Retinal pigment epithelial cell (primary cell): ENCODE results near the gene MPV17L2.
A peak's percentile ranks its signal among the peaks of the same experiment; 100 is the strongest.

Source experiments
- DNase-seq: peaks from one replicate; pipeline ENCODE4 v3.0.0-alpha.2; 2010; ENCODE audit warnings: low read depth
- H3K4me3 ChIP-seq: 2 replicates; pipeline ENCODE4 v1.5.1; 2011; ENCODE audit warnings: mild to moderate bottlenecking, low read length, control low read depth, moderate library complexity
- TF ChIP-seq, protein P1 (sequence below): conservative IDR thresholded peaks from 2 replicates; pipeline ENCODE4 v1.5.1; 2011; ENCODE audit warnings: low read depth, low read length, control low read depth, inconsistent platforms

Gene MPV17L2

DNA sequence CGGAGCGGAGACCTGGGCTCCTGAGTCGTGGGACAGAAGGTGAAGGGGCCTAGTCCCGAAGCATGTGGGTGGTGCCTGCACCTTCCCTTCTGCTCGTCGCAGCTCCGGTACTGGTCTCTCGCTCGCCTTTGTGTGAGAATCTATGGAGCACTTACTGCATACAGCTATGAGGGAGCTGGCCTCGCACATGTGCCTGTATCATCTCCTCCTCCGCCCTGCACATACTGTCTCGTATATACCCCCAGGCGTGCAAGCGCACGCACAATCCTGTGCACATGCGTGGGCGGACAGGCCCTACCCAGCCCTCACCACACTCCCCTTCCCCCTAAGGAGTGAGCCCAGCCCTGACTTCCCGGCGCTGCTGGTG is 31.4 kb upstream of the MPV17L2 start:
- DNase-seq = no peak
- peak overlapping the region; percentile 11 for H3K4me3 ChIP-seq
- TF ChIP-seq, protein P1, sequence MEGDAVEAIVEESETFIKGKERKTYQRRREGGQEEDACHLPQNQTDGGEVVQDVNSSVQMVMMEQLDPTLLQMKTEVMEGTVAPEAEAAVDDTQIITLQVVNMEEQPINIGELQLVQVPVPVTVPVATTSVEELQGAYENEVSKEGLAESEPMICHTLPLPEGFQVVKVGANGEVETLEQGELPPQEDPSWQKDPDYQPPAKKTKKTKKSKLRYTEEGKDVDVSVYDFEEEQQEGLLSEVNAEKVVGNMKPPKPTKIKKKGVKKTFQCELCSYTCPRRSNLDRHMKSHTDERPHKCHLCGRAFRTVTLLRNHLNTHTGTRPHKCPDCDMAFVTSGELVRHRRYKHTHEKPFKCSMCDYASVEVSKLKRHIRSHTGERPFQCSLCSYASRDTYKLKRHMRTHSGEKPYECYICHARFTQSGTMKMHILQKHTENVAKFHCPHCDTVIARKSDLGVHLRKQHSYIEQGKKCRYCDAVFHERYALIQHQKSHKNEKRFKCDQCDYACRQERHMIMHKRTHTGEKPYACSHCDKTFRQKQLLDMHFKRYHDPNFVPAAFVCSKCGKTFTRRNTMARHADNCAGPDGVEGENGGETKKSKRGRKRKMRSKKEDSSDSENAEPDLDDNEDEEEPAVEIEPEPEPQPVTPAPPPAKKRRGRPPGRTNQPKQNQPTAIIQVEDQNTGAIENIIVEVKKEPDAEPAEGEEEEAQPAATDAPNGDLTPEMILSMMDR = no peak

DNA sequence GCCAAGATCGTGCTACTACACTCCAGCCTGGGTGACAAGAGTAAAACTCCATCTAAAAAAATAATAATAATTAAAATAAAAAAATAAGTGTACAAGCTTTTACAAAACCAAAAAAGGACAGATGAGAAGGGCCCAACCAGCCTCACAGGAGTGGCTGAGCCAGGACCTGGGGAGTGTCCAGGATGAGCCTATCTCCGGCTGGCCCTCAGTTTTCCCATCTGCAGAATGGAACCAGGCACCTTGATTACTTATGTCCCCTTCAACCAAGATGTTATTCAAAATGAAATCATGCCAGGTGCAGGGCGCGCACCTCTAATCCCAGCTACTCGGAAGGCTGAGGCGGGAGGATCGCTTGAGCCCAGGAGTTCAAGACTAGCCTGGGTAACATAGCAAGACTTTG is 28.9 kb upstream of the MPV17L2 start:
- TF ChIP-seq, protein P1 = no peak

DNA sequence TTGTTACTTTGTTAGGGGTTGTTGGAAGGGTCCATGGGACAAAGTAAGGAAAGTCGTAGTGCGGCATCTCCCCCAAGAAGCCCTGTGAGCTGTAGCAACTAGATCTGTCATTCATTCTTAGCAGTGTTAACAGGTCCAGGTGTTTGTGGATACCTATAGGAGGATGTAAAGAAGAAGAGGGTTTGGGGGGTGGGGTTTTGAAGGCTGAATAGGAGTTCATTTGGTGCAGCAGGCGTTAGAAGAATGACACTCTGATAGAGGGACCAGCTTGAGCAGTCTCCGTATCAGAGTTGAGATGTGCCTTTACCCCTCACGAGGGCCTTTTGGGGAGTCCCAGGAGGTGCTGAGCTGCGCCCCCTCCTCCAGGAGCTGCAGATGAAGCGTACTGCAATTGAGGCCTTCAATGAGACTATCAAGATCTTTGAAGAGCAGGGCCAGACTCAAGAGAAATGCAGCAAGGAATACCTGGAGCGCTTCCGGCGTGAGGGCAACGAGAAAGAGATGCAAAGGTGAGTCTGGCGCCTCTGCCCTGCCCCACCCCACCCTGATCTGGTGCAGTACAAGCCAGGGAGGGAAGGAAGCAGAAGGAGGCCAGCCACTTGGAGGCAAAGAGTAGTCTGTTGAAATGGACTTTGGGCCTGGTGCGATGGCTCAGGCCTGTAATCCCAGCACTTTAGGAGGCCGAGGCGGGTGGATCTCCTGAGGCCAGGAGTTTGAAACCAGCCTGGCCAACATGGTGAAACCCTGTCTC is 27.0 kb upstream of the MPV17L2 start:
- TF ChIP-seq, protein P1 = no peak
- no peak overlapping the region for H3K4me3 ChIP-seq
- DNase-seq = no peak

More for the DNA sequence above, 28.9 kb upstream of the MPV17L2 start:
- no peak overlapping the region for H3K4me3 ChIP-seq
- no peak for DNase-seq

DNA sequence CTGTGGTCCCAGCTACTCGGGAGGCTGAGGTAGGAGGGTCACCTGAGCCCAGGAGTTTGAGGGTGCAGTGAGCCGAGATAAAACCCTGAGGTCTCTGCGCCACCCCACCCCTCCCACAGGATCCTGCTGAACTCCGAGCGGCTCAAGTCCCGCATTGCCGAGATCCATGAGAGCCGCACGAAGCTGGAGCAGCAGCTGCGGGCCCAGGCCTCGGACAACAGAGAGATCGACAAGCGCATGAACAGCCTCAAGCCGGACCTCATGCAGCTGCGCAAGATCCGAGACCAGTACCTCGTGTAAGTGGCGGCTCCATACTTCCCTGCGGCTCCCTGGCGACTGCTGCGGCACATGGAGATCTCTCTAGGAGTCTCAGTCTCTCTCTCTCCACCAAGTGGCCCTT is 26.0 kb upstream of the MPV17L2 start:
- no peak overlapping the region for H3K4me3 ChIP-seq
- TF ChIP-seq, protein P1 = no peak
- no peak for DNase-seq

DNA sequence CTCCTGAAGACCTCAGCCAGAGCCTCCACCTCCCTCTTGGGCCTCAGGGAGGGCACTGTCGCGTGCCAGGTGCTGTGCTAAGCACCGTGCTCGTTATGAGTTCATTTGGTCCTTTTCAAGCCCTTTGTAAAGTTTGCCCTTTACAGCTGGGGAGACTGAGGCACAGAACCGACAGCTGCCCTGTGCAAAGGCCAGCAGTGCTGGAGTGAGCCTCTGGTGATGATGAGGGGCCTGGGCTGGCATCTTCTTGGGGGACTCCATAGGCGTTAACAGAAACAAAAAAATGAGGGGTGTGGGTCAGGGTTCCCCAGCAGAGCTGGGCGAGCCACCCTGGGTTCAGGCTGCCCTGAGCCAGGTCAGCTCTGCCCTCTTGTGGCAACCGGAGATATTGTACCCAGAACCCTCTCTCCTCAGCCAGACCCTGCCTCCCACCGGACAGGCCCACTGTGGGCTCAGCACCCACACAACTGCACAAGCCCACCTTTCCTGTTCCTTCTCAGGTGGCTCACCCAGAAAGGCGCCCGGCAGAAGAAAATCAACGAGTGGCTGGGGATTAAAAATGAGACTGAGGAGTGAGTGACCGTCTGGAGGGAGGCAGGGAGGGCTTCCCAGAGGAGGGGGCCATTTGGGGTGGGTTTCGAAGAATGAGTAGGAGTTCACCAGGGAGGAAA is 24.9 kb upstream of the MPV17L2 start:
- no peak for DNase-seq
- TF ChIP-seq, protein P1 = peak; percentile 77
- H3K4me3 ChIP-seq = no peak overlapping the region

DNA sequence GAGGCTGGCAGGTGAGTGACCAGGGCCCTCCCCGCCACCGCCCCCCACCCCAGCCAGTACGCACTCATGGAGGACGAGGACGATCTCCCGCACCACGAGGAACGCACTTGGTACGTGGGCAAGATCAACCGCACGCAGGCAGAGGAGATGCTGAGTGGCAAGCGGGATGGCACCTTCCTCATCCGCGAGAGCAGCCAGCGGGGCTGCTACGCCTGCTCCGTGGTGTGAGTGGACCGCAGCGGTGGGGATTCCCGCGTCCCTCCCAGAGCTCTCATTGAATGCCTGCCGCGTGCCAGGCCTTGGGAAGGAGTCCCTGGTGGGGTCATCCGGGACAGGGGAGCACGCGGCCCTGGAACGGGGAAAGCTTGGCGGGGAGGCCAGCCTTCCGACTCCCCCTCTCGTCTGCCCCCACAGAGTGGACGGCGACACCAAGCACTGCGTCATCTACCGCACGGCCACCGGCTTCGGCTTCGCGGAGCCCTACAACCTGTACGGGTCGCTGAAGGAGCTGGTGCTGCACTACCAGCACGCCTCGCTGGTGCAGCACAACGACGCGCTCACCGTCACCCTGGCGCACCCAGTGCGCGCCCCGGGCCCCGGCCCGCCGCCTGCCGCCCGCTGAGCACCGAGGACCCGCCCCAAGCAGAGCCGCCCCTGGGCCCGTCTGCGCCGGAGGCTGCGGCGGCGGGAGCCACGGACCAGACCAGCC is 24.2 kb upstream of the MPV17L2 start:
- TF ChIP-seq, protein P1 = no peak
- DNase-seq = no peak
- no peak overlapping the region for H3K4me3 ChIP-seq
